ENCODE data around the gene STX1B.

DNA sequence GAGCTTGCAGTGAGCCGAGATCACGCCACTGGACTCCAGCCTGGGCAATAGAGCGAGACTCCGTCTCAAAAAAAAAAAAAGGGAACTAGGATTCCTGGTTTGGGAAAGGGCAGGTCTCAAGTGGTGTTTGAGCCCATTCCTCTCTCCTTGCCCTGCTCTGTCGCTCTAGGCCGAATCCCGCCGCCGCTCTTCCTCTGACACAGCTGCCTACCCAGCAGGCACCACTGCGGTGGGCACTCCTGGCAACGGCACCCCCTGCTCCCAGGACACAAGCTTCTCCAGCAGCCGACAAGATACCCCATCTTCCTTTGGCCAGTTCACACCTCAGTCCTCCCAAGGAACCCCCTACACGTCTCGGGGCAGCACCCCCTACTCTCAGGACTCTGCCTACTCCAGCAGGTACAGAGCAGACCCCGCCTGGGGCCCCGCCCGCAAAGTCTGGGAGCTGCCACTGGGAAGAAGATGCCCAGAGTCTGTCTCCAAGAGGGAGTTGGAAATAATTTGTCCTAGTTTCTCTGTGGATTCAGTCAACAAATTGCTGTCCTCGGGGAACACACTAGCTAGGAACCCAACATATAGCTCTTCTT lies 46.4 kb downstream of the STX1B start:
- TF ChIP-seq CTCF (IDR thresholded peaks at IDR 0.05): no peak
- TF ChIP-seq SP1 (CRISPR knock-in tag; conservative IDR thresholded peaks at IDR 0.05): no peak
- TF ChIP-seq TP53 (CRISPR knock-in tag; IDR thresholded peaks at IDR 0.05): no peak
- TF ChIP-seq, protein P1, sequence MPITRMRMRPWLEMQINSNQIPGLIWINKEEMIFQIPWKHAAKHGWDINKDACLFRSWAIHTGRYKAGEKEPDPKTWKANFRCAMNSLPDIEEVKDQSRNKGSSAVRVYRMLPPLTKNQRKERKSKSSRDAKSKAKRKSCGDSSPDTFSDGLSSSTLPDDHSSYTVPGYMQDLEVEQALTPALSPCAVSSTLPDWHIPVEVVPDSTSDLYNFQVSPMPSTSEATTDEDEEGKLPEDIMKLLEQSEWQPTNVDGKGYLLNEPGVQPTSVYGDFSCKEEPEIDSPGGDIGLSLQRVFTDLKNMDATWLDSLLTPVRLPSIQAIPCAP (CRISPR knock-in tag; IDR thresholded peaks at IDR 0.05): no peak
- TF ChIP-seq CREB1 (CRISPR knock-in tag; IDR thresholded peaks at IDR 0.05): no peak
- no peak for TF ChIP-seq TEAD1 (CRISPR knock-in tag; IDR thresholded peaks at IDR 0.05)
- TF ChIP-seq NR1H2 (CRISPR knock-in tag; IDR thresholded peaks at IDR 0.05): no peak
- no peak for TF ChIP-seq ZNF423 (CRISPR knock-in tag; IDR thresholded peaks at IDR 0.05)
- no peak for TF ChIP-seq JUN (CRISPR knock-in tag; IDR thresholded peaks at IDR 0.05)
- TF ChIP-seq, protein P2, sequence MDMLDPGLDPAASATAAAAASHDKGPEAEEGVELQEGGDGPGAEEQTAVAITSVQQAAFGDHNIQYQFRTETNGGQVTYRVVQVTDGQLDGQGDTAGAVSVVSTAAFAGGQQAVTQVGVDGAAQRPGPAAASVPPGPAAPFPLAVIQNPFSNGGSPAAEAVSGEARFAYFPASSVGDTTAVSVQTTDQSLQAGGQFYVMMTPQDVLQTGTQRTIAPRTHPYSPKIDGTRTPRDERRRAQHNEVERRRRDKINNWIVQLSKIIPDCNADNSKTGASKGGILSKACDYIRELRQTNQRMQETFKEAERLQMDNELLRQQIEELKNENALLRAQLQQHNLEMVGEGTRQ (CRISPR knock-in tag; IDR thresholded peaks at IDR 0.05): no peak
- TF ChIP-seq NR2C2 (CRISPR knock-in tag; IDR thresholded peaks at IDR 0.05): no peak
- TF ChIP-seq CREM (CRISPR knock-in tag; IDR thresholded peaks at IDR 0.05): no peak

All from WTC11 (cell line).